ENCODE measurements around the gene FOXP1. TPM values are rescaled to one million over a fixed set of nuclear protein-coding genes. Genes with fewer than 3 reads are reported as not detected.
"Not testable (repeated sequence)": the region's sequence is repeated elsewhere in the genome, so short reads cannot be mapped to it uniquely, and the experiment has no call there.

Gene FOXP1
- polyA plus RNA-seq, 5 donors, result 88.9 to 130 (median 123) TPM

DNA sequence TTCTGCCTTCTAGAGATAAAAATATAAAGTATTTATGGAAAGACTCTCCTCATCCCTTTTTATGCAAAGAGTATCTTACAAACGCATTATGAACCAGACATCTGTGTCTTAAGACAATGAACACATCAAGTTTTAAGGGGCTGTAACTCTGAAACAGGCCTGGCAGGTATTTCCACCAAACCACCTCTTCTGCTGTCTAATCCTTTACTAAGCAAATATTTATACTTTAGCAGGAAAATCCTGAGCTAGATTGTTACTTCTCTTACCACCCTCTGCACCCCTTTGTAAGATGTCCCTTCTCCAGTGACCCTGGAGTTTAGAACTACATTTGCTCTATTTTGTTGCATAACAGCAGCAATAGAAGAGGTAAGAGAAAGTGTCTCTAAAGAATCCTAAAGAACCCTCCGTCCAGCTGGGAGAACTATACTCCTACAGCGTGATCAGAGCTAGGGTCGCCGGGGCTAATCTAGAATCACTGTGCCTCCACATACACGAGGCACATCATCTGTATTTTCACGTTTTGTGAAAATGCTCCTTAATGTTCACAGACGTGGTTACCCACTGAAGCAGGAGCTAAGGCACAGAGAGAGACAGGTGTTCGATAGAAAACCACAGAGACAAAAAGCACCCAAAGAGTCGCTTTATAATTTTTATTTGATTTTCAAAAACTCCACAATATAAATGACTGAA lies 129.6 kb downstream of the FOXP1 start:
- no peak for DNase-seq

GRCh38 chr3:71453319-71453718 lies 130.2 kb downstream of the FOXP1 start:
- DNase-seq, result no peak

DNA sequence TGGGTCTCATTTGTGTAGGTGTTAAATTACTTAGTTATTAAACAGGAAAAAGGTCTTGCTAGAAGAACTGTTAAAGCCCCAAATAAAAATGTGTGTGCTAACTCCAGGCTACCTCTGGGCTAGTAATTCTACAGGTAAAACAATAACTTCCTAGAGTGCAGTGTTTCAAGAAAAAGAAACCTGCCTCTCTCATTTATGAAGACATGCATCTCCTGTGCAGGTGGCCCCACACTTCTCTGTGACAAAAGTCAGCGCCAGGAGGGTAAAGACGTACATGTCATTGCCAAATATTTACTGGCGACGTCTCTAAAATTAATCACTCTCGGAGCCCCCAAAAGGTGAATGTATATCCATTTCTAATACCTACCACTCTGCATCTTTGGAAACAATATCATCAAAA lies 131.7 kb downstream of the FOXP1 start:
- DNase-seq, result no peak

DNA sequence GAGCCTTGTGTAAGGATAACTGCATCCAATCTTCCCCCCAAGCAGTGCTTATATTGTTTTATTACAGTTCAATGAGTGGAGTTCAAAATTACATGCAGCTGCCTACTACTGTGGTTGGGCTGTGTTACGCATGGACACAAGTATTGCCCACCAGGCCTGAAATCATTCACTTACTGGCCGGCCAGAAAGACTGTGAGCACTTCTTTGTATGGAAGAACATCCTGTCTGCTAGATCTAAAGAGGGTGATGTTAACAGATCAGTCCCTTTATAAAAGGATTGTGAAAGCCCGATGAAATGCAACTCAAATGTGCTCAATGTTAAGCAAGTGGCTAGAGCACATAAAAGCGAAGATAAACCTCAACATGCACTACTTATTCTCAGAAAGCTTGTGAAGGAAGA lies 132.5 kb downstream of the FOXP1 start:
- DNase-seq, result no peak

DNA sequence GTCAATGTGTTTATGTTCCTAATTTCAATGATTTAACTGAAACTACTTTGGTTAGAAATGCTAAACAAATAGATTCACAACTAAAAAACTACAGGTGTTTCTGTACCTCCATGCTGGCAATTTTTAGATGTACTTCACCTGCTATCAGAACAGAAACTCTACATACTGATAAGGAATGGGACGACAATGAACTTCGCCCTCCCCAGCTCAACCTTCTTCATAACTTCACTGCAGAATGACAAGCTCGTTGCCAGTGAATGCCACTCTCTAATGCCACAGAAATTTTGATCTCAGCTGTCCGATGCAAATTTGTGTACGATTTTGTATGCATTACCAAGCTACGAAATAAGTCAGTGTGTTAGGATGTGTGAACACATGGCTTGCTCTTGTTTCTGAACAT lies 133.4 kb downstream of the FOXP1 start:
- no peak for DNase-seq

DNA sequence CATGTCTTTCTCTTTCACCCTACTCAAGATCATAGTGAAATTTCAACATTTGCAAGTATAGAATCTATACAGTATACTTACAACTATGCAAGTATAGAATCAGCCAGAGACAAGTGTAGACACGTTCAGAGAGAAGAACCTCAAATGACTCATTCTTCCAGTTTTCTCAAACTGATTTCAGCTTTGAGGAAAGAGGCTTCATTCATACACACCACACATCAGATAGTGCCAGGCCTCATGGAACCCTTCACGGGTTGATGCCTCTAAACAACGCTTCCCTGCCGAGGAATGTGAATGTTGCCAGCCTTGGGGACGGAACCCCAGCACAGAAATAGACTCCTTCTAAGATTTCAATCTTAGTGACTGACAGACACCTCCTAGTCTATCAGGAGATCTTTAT lies 135.7 kb downstream of the FOXP1 start:
- no peak for DNase-seq

DNA sequence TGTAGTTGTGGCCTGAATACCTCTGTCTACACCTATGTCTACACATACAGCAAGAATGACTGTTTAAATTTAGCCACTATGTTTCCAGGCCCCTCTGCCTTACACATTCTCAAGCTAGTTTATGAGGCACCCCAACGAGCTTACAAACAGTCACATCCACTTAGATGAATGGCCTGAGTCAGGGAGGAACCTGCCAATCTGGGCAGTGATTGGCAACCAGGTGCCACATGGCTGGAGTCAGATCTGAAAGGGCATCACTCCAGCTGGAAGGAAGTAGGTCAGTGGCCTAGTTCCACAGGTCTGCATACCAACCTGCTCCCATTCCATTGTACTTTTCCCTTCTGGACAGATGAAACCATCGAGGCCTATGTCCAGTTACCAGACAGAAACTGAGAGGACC lies 136.3 kb downstream of the FOXP1 start:
- no peak for DNase-seq

DNA sequence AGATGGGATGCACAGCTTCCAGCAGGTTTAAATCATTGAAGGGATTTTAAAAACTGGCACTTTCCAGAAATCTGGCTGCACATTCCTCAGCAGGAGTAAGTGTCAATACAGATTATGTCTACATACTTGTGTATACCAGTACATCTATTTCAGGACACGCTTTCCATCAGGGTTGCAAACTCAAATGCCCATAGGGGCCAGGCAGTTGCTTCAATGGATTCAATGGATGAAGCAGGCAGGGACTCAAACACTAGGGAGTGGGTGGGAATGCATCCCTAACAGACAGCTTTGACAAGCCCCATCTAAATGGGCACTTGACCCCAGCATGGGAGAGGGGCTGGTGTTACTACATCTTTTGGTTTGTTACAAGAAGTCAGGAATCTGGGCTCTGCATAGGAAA lies 136.8 kb downstream of the FOXP1 start:
- no peak for DNase-seq

GRCh38 chr3:71446260-71446659 lies 137.3 kb downstream of the FOXP1 start:
- no peak for DNase-seq

GRCh38 chr3:71444861-71445259 lies 138.7 kb downstream of the FOXP1 start:
- DNase-seq, result no peak

GRCh38 chr3:71444028-71444860 lies 139.3 kb downstream of the FOXP1 start:
- DNase-seq, result peak in 1 of 2 donors; percentile 29

DNA sequence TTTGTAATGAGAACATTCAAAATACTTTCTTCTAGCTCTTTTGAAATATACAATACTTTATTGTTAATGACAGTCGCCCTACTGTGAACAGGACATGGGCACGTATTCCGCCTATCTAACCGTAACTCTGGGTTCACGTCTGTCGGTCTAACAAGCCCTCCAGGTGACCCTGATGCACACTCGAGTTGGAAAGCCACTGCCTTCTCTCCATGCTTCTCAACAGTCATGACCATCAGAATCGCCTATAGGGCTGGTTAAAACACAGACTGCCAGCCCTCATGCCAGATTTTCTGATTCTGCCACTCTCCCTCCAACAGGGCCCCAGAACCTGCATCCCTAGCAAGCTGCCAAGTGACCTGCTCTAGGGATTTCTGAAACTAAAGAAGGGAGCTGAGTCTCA lies 140.2 kb downstream of the FOXP1 start:
- DNase-seq, result no peak

DNA sequence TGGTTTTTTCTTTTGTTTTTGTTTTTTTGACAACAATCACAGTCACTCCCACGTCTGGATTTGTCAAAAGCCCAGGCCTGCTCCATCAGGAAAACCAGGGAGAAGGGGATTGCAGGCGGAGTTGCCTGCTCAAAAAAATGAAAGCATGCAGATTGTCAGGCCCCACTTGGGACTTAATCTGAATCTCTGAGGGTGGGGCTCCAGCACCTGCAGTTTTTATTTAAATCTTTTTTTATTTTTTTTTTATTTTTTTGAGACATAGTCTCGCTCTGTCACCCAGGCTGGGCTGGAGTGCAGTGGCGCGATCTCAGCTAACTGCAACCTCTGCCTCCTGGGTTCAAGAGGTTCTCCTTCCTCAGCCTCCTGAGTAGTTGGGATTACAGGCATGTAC lies 140.9 kb downstream of the FOXP1 start:
- DNase-seq, result no peak

DNA sequence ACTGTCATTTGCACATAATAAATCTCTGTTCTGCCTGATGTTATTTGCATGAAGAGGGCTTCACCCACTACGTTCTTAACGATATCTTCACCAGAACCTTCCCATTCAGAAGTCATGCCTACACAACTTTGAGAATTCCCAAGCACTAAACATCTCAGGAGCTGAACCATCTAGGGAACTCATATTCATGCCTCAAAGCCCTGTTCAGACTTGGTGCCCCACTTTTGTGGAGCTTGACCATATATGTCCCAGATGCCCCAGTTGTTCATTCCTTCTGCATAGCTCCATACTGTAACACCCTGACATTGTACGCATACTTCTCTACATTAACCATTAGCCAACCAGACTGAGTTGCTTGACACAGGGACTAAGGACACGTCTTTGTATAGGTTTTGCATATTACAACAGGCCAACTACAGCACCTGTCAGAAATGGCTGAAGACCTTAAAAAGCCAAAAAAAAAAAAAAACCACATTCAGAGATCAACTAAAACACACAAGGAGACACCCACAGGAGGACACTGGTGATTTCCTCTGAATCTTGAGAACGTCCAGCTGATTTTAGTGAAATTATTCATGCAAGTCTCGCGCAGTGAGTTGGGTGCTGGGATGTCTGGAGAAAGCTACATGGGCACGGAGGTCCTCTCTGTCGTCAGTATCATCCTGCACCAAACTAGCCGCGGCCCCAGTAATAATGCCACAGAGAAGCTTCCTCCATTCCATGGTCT lies 141.4 kb downstream of the FOXP1 start:
- DNase-seq, result no peak

DNA sequence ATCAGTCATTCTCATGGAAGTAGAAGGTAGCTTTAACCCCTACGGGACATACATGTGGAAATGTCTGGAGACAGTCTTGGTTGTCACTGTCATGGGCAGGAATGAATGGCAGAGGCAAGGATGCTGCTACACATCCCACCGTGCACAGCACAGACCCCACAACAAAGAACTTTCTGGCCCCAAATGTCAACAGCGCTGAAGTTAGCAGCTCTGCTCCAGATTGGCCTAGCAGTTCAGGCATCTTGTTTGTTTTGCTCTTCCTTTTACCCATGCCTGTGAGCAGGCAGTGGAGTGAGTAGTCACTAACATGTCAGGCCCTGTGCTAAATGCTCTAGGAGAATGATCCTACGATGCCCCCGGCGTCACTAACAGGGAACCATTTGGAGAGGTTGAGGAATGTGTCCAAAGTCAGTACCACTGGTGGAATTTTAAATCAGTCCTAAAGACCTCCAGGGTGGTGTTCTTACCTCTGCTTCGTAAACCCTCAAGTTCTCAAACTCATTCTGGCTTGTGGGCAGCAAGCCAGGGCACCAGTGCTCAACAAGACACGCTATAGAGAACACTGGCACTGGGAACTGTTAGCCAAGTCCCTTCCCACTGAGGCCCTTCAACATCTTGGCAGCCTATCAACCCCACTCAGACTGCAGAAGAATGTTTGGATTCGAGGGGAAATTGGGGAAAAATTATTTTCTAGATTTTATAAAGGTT lies 142.2 kb downstream of the FOXP1 start:
- DNase-seq, result peak in 1 of 2 donors; percentile 40

DNA sequence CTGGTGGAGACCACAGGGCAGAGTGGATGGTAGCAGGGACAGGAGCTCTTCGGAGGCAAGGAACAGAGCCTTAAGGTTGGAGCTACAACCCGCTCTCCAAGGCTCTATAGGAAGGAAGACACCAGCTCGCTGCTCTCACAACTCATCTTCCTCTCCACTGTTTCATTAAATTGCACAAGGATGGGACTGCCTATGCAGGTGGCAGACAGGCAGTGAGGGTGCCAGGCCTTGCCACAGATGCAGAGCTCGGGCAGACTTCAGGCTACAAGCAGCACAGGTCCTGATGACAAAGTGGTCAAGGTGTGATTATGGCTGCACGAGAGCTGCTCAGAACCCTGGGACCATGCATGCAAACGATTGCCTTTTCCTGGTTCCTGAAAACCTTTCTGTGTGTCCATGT lies 144.6 kb downstream of the FOXP1 start:
- DNase-seq, result no peak

GRCh38 chr3:71438071-71438685 lies 145.3 kb downstream of the FOXP1 start:
- DNase-seq, result no peak

DNA sequence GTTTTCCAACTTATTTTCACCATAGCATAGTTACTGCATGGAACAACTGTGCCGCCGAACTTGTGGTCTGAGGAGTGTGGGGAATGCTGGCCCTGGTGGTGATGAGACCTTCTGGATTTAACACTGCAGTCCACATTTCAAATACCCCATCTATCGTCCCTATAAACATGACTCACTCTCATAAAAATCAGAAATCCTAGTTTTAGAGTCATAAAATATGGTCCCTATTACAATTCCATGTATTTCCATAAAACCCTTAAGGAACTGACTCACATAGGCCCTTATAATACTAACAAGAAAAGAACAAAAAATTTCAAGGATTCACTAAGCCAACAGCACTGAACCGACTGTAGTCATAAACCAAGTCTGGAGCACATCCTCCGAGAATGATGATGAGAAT lies 147.2 kb downstream of the FOXP1 start:
- DNase-seq, result no peak

- DNase-seq, result not testable (repeated sequence)
Observed at GRCh38 chr3:71435836-71436235, 147.7 kb downstream of the FOXP1 start.

DNA sequence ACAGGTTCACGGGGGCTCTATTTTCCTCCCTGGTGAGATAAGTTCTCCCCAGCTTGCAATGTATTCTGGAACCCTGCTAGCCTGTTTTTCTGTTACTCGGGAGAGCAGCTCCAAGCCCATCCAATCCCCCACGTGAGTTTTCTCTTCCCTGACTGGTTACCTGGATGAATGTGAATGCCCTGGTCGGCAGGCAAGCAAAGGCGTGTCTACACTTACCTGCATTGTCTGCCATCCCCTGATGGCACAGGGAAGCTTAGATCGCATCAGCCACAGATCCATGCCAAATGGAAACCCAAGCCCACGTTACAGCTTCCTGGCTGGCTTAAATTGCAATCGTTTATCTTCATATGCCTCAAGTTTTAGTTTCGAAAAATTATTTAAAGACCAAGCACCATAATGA lies 149.9 kb downstream of the FOXP1 start:
- no peak for DNase-seq
